GM23338 (cell line): ENCODE results near the gene NECAP2. TPM values are rescaled to one million over a fixed set of nuclear protein-coding genes. Genes with fewer than 3 reads are reported as not detected.

Experiments
- ATAC-seq: fragments of 200-7000 bp; cut with Tn5 transposase; 3 replicates; pipeline ENCODE4 v1.9.1; 2020
- DNase-seq: peaks from one replicate; pipeline ENCODE4 v3.0.0-alpha.2; 2015; ENCODE audit warnings: low spot score
- H2AFZ ChIP-seq: fragments of 200-600 bp; sonication (generic); 2 replicates; pipeline ENCODE4 v1.8.0; 2016; ENCODE audit warnings: antibody characterized with exemption, mild to moderate bottlenecking, moderate library complexity
- H3F3A ChIP-seq: fragments of 200-600 bp; sonication (generic); replicated peaks from 2 replicates; pipeline ENCODE4 v1.8.0; 2017; ENCODE audit warnings: antibody characterized with exemption, mixed run types, low read depth
- H3K27ac ChIP-seq: fragments of 200-600 bp; sonication (generic); 2 replicates; pipeline ENCODE4 v1.6.1; 2016; ENCODE audit warnings: low read depth
- H3K27me3 ChIP-seq: fragments of 200-600 bp; sonication (generic); 2 replicates; pipeline ENCODE4 v1.8.0; 2016; ENCODE audit warnings: mild to moderate bottlenecking, mixed run types, moderate library complexity; ENCODE audit not compliant: insufficient read depth
- H3K36me3 ChIP-seq: fragments of 200-600 bp; sonication (generic); 2 replicates; pipeline ENCODE4 v1.8.0; 2016; ENCODE audit warnings: mild to moderate bottlenecking; ENCODE audit not compliant: insufficient read depth
- H3K4me1 ChIP-seq: fragments of 200-600 bp; sonication (generic); 2 replicates; pipeline ENCODE4 v1.8.0; 2016; ENCODE audit warnings: mild to moderate bottlenecking, moderate library complexity; ENCODE audit not compliant: insufficient read depth
- H3K4me2 ChIP-seq: fragments of 200-600 bp; sonication (generic); 2 replicates; pipeline ENCODE4 v1.7.1; 2017; ENCODE audit warnings: mixed run types
- H3K4me3 ChIP-seq: fragments of 200-600 bp; sonication (generic); 2 replicates; pipeline ENCODE4 v1.6.1; 2016; ENCODE audit warnings: mixed run types
- H3K79me2 ChIP-seq: fragments of 200-600 bp; sonication (generic); replicated peaks from 2 replicates; pipeline ENCODE4 v1.8.0; 2017; ENCODE audit warnings: mild to moderate bottlenecking; ENCODE audit not compliant: insufficient read depth
- H3K9me2 ChIP-seq: fragments of 200-600 bp; sonication (generic); 2 replicates; pipeline ENCODE4 v1.8.0; 2017; ENCODE audit not compliant: insufficient read depth
- H4K20me1 ChIP-seq: fragments of 200-600 bp; sonication (generic); replicated peaks from 2 replicates; pipeline ENCODE4 v1.8.0; 2017; ENCODE audit warnings: mild to moderate bottlenecking; ENCODE audit not compliant: insufficient read depth
- H3K27ac Mint-ChIP-seq: 2 replicates; pipeline ENCODE4 v1.8.0; 2020; ENCODE audit warnings: inconsistent platforms, mild to moderate bottlenecking, moderate library complexity, mixed read lengths
- H3K27me3 Mint-ChIP-seq: 3 replicates; pipeline ENCODE4 v1.8.0; 2022; ENCODE audit warnings: low read depth, mild to moderate bottlenecking, moderate library complexity, mixed read lengths, inconsistent platforms; ENCODE audit not compliant: insufficient read depth, poor library complexity
- H3K36me3 Mint-ChIP-seq: 3 replicates; pipeline ENCODE4 v1.8.0; 2021; ENCODE audit warnings: low read depth, mild to moderate bottlenecking, inconsistent platforms, moderate library complexity, mixed read lengths
- H3K4me1 Mint-ChIP-seq: 3 replicates; pipeline ENCODE4 v1.8.0; 2020; ENCODE audit warnings: mild to moderate bottlenecking, inconsistent platforms, mixed read lengths
- H3K4me3 Mint-ChIP-seq: 3 replicates; pipeline ENCODE4 v1.8.0; 2021; ENCODE audit warnings: moderate library complexity, mild to moderate bottlenecking, inconsistent platforms, mixed read lengths
- H3K9me3 Mint-ChIP-seq: 3 replicates; pipeline ENCODE4 v1.8.0; 2020; ENCODE audit warnings: moderate library complexity, mild to moderate bottlenecking, inconsistent platforms, mixed read lengths
- CTCF ChIP-seq, 2 experiments: fragments of 200-600 bp in 1 of 2; sonication (generic) in 1 of 2; conservative IDR thresholded peaks; 2 replicates each; pipeline versions ENCODE4 v1.5.1 to v1.6.1; 2016 to 2017; ENCODE audit warnings: antibody characterized with exemption in 2 of 2, low read depth in 2 of 2, mild to moderate bottlenecking in 2 of 2, moderate library complexity in 1 of 2
- ETS1 ChIP-seq: IDR thresholded peaks from 2 replicates; pipeline ENCODE4 v1.6.1; 2016; ENCODE audit warnings: antibody characterized with exemption
- JUNB ChIP-seq: IDR thresholded peaks from one replicate; pipeline ENCODE4 v1.6.1; 2016; ENCODE audit warnings: antibody characterized with exemption; ENCODE audit not compliant: unreplicated experiment
- POLR2AphosphoS5 ChIP-seq: IDR thresholded peaks from 2 replicates; pipeline ENCODE4 v1.6.1; 2016; ENCODE audit warnings: antibody characterized with exemption, low read depth
- REST ChIP-seq: IDR thresholded peaks from one replicate; pipeline ENCODE4 v1.6.1; 2018; ENCODE audit warnings: antibody characterized with exemption; ENCODE audit not compliant: unreplicated experiment
- ZNF114 ChIP-seq: fragments of 250-450 bp; sonication (Bioruptor Pico); IDR thresholded peaks from 2 replicates; pipeline ENCODE4 v1.5.0; 2020; ENCODE audit warnings: mild to moderate bottlenecking, moderate library complexity
- ZNF331 ChIP-seq: fragments of 250-450 bp; sonication (Bioruptor Pico); IDR thresholded peaks from 2 replicates; pipeline ENCODE4 v1.5.0; 2020; ENCODE audit warnings: low read depth, mild to moderate bottlenecking, moderate library complexity
- ZNF462 ChIP-seq: fragments of 250-450 bp; sonication (Bioruptor Pico); IDR thresholded peaks from 2 replicates; pipeline ENCODE4 v1.5.0; 2020; ENCODE audit warnings: mild to moderate bottlenecking, moderate library complexity
- polyA plus RNA-seq: library from polyadenylated mRNA; unstranded; fragments of >200 nt; fragmentation: Nextera tagmentation; extraction: Ambion mirVana; gene quantifications from 2 replicates; pipeline ENCODE4 v1.2.1, GENCODE V29; 2016
- total RNA-seq: library from RNA; depleted of rRNA; stranded (reverse); fragments of >200 nt; shearing (Covaris generic); gene quantifications from 2 replicates; pipeline ENCODE4 v1.2.3, GENCODE V29; 2014

The NECAP2 gene
- total and polyA plus RNA-seq, 2 experiments from 2014 or later = 20.2 to 28.9 TPM

- no peaks in the 10 kb centered on the region for H3K4me1 Mint-ChIP-seq
- no peaks in the 10 kb centered on the region for H3K36me3 ChIP-seq
- no peaks in the 10 kb centered on the region for H3K4me1 ChIP-seq
- H3K4me2 ChIP-seq = no peak overlapping the region
- no peaks in the 10 kb centered on the region; the same call in 2 of the 3 replicates for H3K9me3 Mint-ChIP-seq
- H3K27ac Mint-ChIP-seq = no peak overlapping the region
- H3K27ac ChIP-seq = no peak overlapping the region
- no peak overlapping the region for H3K4me3 Mint-ChIP-seq
- no peaks in the 10 kb centered on the region; the same call in 1 of the 2 replicates for H4K20me1 ChIP-seq
- no peaks in the 10 kb centered on the region for H3K36me3 Mint-ChIP-seq
- DNase-seq (no peak), ATAC-seq (no peak)
- no peaks in the 10 kb centered on the region for H3K79me2 ChIP-seq
- no peaks in the 10 kb centered on the region for H3K27me3 ChIP-seq
- H3F3A ChIP-seq = no peaks in the 10 kb centered on the region
- H3K27me3 Mint-ChIP-seq = peaks cover 7% of the 10 kb centered on the region
- TF ChIP-seq JUNB (no peak), ETS1 (no peak)
- no peaks in the 10 kb centered on the region for H3K9me2 ChIP-seq
- H2AFZ ChIP-seq = no peak overlapping the region
- no peak overlapping the region for H3K4me3 ChIP-seq
These were observed 37.8 kb upstream of the NECAP2 start for GRCh38 chr1:16402742-16403141.

GRCh38 chr1:16405441-16405840, 35.1 kb upstream of the NECAP2 start:
- Histone ChIP-seq H3K4me3 (no peak overlapping the region), H3K27me3 (no peaks in the 10 kb centered on the region), H3K79me2 (no peaks in the 10 kb centered on the region), H3K4me2 (no peak overlapping the region), H2AFZ (no peak overlapping the region), H3K4me1 (no peaks in the 10 kb centered on the region), H3K36me3 (no peaks in the 10 kb centered on the region), H3K9me2 (no peaks in the 10 kb centered on the region), H3K27ac (no peak overlapping the region), H3F3A (no peaks in the 10 kb centered on the region), H4K20me1 (no peaks in the 10 kb centered on the region; the same call in 1 of the 2 replicates)
- Mint-ChIP-seq H3K27ac (no peak overlapping the region), H3K9me3 (no peaks in the 10 kb centered on the region; the same call in 2 of the 3 replicates), H3K27me3 (peaks cover 15% of the 10 kb centered on the region), H3K4me1 (peaks cover 6% of the 10 kb centered on the region; the same call in 2 of the 3 replicates), H3K4me3 (no peak overlapping the region), H3K36me3 (no peaks in the 10 kb centered on the region)
- ATAC-seq = no peak
- TF ChIP-seq ZNF462 (CRISPR knock-in tag) (no peak), POLR2AphosphoS5 (no peak), REST (no peak), CTCF (conservative IDR thresholded peaks at IDR 0.05; ENCODE audit: low read depth in 2 of 2) (no peak), ETS1 (no peak), ZNF114 (CRISPR knock-in tag) (no peak), ZNF331 (CRISPR knock-in tag) (no peak)
- DNase-seq = no peak
